ENCODE measurements around the gene SV2A.
"Not testable (repeated sequence)": the region's sequence is repeated elsewhere in the genome, so short reads cannot be mapped to it uniquely, and the experiment has no call there.

Gene SV2A

DNA sequence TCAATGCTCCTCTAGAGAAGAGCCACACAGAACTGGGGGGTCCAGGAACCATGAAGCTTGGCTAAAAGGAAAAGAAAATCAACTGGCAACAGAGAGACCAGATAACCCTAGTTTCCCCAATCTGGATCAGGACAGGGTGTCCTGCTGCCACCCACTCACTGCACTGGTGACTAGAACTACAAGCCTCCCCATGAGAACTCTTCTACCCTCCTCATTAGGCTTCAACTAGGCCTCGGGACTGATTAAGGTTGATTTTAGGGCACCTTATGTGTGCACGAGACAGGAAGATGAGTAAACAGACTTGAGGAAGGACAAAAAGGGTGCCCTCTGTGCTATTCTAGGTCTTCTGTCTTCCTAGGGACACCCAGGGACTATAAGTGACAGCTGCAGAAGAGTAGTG is 12.2 kb upstream of the SV2A start:
- no peak for FAIRE-seq

- no peak for FAIRE-seq
These were observed 10.7 kb upstream of the SV2A start for GRCh38 chr1:149928401-149928724.

DNA sequence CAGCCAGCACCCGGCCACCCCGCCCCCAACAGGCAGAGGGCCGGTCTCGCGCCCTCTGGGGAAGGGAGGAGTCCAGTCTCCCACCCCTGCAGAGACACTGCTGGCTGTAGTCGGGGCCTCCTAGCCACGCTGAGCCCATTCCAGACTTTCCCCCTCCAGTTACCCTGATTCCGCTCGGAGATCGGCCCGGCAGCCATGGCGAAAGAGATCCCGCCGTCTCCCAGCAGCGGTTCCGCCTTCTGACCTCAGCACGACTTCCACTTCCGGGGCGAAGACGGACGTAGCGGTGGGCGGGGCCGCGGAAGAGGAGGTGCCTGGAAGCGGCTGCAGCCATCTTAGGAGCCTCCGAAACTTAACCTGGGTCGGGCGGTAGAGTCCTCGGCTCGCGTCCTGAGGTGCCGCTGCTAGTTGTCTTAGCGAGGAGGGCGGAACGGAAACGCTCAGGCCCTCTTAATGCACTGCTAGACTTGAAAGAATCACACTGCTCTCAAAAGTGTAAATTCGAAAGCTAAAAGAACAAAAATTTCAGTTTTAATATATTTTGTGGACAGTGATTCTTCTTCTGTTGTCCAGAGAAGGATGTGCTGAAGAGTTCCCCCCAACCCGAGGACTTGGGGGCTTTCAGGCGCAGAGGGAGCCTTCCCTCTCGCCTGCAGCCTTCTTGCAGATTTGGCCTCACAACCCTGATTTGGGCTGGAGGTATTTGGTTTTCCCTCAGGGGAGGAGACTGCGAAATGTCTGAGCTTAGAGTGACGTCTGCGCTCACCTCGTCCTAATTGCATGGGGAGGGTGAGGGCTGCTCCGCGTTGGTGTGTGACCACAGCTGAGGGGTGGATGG is 10.1 kb upstream of the SV2A start, which contains the start of gene SF3B4:
SF3B4 (minus strand) TSS at position 241 of the 838 bp plus-strand sequence; CDS start at position 197, 44 bp downstream.
- no peak for FAIRE-seq

- no peak for FAIRE-seq
These were observed 9.5 kb upstream of the SV2A start for GRCh38 chr1:149927056-149927562.

GRCh38 chr1:149926296-149926695 is 8.7 kb upstream of the SV2A start:
- FAIRE-seq, result no peak

- FAIRE-seq, result no peak
These were observed 8.1 kb upstream of the SV2A start for GRCh38 chr1:149925751-149926150.

DNA sequence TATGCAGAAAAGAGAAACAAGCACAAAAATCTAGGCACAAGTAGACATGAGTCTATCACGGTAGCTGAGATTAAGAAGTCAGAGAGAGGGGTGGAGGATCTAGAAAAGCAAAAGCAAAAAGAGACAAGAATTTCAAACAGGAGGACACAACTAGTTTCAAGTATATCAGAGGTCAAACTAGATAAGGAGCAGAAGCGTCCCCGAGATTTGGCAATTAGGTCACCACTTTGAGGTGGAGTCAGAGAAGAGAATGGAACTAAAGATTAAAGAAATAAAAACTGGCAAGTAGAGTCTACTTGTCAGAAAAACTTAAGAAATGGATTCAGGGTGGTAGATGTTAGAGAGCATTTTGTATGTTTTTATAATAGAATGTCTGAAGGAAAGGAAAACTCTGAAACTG is 7.7 kb upstream of the SV2A start:
- no peak for FAIRE-seq

DNA sequence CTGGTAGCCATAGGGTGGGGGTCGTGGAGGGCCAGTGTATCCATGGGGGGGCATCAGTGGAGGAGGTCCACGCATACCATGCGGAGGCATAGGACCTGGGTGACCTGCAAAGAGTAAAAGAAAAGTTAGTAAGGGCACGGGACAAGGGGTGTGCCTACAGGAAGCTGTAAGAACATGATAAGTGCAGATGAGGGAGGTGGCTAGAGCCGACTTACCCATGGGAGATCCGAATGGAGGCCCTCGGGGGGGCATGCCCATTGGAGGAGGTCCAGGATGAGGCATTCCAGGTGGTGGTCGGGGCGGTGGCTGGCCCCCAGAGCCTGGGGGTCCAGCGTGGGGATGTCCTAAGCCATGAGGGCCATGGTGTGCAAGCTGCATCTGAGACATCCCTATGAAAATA is 6.0 kb upstream of the SV2A start:
- no peak for FAIRE-seq

DNA sequence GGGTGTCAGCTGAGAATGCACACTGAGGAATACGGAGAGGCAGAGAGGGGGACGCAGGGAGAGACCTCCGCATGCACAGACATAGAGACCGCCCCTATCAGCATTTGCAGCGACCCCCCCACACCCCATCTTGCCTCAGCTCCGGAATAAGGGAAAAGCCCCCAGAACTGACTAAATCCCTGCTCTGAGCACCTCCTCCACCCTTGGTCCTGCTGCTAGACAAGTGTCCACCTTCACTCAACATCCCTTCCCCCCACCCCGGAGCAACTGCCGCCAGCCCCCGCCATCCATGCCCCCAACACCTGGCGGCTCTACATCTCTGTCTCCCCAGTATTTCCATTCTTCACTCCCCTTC is 769 bp downstream of the SV2A start:
- no peak for FAIRE-seq

GRCh38 chr1:149916193-149916897 is 1.3 kb downstream of the SV2A start:
- no peak for FAIRE-seq

DNA sequence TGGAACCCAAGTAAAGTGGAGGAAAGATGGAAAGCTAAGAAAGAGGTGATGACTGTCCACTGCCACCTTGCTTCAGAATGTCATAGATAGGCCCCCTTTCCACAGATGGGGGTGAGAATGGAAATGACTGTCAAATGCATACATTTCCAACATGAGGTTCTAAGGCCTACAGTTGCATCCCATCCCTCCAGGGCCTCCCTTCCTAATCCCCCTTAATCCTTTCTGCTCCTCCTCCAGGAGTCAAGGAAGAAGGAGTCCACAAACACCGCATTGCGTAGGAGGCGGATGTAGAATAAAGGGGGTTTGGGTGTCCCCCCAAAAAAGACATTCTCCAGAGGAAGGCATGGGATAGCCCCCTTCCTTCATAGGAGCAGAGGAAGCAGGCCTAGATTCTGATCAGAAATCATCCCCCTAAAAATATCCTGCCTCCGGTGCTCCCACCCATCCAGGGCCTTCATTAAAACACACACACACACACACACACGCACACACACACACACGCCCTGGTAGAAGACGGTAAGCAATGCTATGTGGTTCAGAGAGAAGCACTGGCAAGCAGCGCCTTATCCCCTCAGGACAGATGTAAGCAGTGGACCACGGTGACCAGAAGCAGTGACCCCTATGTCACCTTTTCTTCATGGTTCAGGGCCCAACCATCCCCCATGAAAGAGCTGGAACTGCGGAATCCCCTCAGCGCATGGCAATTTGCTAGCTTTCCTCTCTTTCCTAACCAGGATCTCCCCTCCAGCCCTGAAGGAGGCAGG is 2.0 kb downstream of the SV2A start:
- no peak for FAIRE-seq

DNA sequence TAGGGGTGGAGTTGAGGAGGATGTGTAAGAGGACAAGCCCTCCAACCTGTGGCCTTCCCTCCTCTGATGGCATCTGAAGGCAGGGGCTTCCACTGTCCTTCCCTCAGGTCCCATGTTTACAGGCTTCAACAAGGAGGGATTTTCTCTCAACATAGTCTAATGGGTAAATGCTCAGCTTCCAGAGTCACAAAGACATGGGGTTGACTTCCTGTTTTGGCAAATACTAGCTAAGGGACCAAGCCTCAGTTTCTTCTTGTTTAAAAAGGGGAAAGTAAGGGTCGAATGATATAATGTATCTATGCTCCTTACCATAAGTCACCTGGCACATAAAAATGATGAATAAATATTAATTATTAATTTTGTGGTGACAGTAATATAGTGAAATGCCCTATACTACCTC is 3.1 kb downstream of the SV2A start:
- FAIRE-seq, result no peak

- no peak for FAIRE-seq
These were observed 11.0 kb downstream of the SV2A start for GRCh38 chr1:149906570-149907075.

DNA sequence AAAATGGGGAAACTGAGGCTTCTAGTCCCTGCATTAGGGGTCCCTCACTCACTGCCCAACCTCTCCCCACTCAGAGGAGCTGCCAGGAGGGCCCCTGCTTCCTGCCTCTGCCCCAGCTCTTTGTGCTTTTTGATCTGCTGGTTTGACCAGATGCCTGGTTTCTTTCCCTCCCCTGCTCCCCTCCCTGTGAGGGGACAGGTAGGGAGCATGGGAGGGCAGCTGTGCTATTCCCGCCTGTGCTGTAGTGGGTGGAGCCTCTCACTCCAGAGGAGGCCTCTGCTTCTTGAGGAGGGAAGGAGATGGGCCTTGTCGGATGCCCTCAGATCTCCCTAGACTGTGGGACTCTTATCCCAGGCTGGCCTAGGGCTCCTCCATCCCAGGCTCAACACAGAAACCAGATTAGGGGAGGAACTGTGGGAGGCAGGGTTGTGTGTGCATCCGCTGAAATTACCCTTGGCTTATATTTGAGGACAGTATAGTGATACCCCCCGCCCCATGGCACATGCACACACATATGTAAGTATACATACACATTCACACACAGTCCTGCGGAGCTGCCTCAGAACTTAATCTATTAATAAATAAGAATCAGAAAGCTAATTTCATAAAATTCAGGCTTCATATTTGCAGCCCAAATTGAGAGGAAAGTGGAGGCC is 13.7 kb downstream of the SV2A start:
- FAIRE-seq, result no peak

- no peak for FAIRE-seq
These were observed 18.0 kb downstream of the SV2A start, which contains the start of gene BOLA1 for GRCh38 chr1:149899460-149900284. TSS of gene BOLA1 (plus strand) at chr1:149899568. CDS start at chr1:149900060, 492 bp downstream.

DNA sequence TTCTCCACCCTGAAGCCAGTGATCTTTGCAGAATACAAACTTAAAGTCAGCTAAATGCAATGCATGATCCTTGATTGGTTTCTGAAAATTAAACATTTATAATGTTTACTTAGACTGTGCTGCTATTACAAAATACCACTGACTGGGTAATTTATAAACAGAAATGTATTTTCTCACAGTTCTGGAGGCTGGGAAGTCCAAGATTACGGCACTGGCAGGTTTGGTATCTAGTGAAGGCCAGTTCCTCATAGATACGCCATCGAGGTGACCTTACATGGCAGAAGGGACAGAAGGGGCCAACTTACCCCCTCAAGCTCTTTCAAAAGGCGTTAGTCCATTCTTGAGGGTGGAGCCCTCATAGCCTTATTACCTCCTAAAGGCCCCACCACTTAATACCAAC is 21.1 kb downstream of the SV2A start:
- FAIRE-seq, result no peak

DNA sequence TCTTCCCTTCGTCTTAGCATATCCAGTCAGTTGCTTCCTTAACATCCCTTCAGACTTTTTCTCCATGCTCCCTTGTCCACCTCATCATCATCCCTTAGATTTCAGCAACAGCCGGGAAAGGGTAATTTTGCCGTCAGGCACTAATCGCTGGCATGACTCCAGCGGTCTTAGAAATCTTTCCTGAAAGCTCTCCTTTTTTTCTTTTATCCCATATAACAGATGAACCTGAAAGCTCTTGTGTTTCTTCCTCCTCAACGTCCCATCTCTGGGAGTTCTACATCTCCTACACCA is 28.7 kb downstream of the SV2A start:
- FAIRE-seq, result no peak

GRCh38 chr1:149888247-149888998 is 29.2 kb downstream of the SV2A start:
- FAIRE-seq, result no peak

DNA sequence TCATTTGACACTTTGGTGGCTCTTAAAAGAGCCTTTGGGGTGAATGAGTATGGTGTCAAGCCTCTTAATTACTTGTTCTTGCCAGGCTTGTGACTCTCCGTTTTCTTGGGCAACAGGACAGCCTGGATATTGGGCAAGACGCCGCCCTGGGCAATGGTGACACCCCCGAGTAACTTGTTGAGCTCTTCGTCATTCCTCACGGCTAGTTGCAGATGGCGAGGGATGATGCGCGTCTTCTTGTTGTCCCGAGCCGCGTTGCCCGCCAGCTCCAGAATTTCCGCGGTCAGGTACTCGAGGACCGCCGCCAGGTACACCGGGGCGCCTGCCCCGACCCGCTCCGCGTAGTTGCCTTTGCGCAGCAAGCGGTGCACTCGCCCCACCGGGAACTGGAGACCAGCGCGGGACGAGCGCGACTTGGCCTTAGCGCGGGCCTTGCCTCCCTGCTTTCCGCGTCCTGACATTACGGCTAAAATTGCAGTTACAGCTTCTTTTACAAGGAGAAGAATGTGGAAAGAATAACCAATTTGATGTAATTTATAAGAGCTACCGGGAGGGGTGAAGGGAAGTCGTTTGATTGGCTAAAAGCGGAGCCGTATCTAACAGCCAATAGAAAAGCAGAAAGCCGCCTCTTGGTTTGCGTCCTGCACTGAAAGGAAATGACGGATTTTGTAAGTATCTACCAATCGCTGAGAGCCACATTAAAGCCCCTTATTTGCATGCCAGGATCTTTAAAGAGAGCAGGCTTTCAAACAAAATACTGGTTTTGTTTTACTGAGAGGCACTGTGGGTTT is 30.0 kb downstream of the SV2A start:
- FAIRE-seq, result peak; percentile 98

GRCh38 chr1:149887196-149887455 is 30.5 kb downstream of the SV2A start:
- FAIRE-seq, result not testable (repeated sequence)
